ENCODE data around the gene GJC2.

DNA sequence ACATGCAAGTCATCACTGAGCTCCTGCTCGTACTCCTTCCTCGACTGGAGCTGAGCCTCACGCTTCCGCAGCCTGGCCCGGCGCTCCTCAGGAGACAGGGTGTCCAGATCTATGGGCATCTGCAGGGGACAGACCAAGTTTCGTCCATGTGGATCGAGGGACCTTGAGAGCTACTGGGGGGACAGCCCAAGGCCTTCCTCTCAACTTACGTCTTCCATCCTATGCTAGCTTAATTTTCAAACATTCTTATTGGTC is 43.0 kb upstream of the GJC2 start:
- TF ChIP-seq ZNF263 (CRISPR knock-in tag; IDR thresholded peaks at IDR 0.05; ENCODE audit: low read depth) (no peak), TP53 (CRISPR knock-in tag; IDR thresholded peaks at IDR 0.05) (no peak), NFYB (CRISPR knock-in tag; conservative IDR thresholded peaks at IDR 0.05; ENCODE audit: low read depth) (no peak), E2F4 (CRISPR knock-in tag; IDR thresholded peaks at IDR 0.05; ENCODE audit: borderline replicate concordance, low read depth) (no peak), NFE2L1 (CRISPR knock-in tag; IDR thresholded peaks at IDR 0.05) (no peak), JUN (CRISPR knock-in tag; IDR thresholded peaks at IDR 0.05) (no peak), CREB1 (CRISPR knock-in tag; IDR thresholded peaks at IDR 0.05) (no peak), NR2C2 (CRISPR knock-in tag; IDR thresholded peaks at IDR 0.05) (no peak), ETV6 (CRISPR knock-in tag; IDR thresholded peaks at IDR 0.05) (no peak)
- TF ChIP-seq, protein P1, sequence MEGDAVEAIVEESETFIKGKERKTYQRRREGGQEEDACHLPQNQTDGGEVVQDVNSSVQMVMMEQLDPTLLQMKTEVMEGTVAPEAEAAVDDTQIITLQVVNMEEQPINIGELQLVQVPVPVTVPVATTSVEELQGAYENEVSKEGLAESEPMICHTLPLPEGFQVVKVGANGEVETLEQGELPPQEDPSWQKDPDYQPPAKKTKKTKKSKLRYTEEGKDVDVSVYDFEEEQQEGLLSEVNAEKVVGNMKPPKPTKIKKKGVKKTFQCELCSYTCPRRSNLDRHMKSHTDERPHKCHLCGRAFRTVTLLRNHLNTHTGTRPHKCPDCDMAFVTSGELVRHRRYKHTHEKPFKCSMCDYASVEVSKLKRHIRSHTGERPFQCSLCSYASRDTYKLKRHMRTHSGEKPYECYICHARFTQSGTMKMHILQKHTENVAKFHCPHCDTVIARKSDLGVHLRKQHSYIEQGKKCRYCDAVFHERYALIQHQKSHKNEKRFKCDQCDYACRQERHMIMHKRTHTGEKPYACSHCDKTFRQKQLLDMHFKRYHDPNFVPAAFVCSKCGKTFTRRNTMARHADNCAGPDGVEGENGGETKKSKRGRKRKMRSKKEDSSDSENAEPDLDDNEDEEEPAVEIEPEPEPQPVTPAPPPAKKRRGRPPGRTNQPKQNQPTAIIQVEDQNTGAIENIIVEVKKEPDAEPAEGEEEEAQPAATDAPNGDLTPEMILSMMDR (IDR thresholded peaks at IDR 0.05), result no peak
- TF ChIP-seq, protein P2, sequence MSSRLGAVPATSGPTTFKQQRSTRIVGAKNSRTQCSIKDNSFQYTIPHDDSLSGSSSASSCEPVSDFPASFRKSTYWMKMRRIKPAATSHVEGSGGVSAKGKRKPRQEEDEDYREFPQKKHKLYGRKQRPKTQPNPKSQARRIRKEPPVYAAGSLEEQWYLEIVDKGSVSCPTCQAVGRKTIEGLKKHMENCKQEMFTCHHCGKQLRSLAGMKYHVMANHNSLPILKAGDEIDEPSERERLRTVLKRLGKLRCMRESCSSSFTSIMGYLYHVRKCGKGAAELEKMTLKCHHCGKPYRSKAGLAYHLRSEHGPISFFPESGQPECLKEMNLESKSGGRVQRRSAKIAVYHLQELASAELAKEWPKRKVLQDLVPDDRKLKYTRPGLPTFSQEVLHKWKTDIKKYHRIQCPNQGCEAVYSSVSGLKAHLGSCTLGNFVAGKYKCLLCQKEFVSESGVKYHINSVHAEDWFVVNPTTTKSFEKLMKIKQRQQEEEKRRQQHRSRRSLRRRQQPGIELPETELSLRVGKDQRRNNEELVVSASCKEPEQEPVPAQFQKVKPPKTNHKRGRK (CRISPR knock-in tag; IDR thresholded peaks at IDR 0.05; ENCODE audit: borderline replicate concordance), result no peak
- TF ChIP-seq, protein P3, sequence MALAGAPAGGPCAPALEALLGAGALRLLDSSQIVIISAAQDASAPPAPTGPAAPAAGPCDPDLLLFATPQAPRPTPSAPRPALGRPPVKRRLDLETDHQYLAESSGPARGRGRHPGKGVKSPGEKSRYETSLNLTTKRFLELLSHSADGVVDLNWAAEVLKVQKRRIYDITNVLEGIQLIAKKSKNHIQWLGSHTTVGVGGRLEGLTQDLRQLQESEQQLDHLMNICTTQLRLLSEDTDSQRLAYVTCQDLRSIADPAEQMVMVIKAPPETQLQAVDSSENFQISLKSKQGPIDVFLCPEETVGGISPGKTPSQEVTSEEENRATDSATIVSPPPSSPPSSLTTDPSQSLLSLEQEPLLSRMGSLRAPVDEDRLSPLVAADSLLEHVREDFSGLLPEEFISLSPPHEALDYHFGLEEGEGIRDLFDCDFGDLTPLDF (CRISPR knock-in tag; IDR thresholded peaks at IDR 0.05), result no peak
